Neural cell (in vitro differentiated cells): ENCODE measurements around the gene PKNOX2.

Experiments
- EP300 ChIP-seq: fragments of 450-650 bp; conservative IDR thresholded peaks from 2 replicates; pipeline ENCODE4 v1.6.1; 2014; ENCODE audit warnings: antibody characterized with exemption, mild to moderate bottlenecking, moderate library complexity; ENCODE audit not compliant: poor library complexity, severe bottlenecking
- POLR2AphosphoS5 ChIP-seq: IDR thresholded peaks from 2 replicates; pipeline ENCODE4 v1.6.1; 2012
- SMC3 ChIP-seq: fragments of 450-650 bp; conservative IDR thresholded peaks from 2 replicates; pipeline ENCODE4 v1.6.1; 2014; ENCODE audit warnings: antibody characterized with exemption, mild to moderate bottlenecking, moderate library complexity; ENCODE audit not compliant: poor library complexity
- TF ChIP-seq, protein P1 (sequence below): fragments of 450-650 bp; IDR thresholded peaks from 2 replicates; pipeline ENCODE4 v1.5.1; 2014; ENCODE audit warnings: antibody characterized with exemption, mild to moderate bottlenecking, moderate library complexity; ENCODE audit not compliant: poor library complexity, severe bottlenecking
- TF ChIP-seq, protein P2 (sequence below): IDR thresholded peaks from 2 replicates; pipeline ENCODE4 v1.6.1; 2012; ENCODE audit warnings: borderline replicate concordance

DNA sequence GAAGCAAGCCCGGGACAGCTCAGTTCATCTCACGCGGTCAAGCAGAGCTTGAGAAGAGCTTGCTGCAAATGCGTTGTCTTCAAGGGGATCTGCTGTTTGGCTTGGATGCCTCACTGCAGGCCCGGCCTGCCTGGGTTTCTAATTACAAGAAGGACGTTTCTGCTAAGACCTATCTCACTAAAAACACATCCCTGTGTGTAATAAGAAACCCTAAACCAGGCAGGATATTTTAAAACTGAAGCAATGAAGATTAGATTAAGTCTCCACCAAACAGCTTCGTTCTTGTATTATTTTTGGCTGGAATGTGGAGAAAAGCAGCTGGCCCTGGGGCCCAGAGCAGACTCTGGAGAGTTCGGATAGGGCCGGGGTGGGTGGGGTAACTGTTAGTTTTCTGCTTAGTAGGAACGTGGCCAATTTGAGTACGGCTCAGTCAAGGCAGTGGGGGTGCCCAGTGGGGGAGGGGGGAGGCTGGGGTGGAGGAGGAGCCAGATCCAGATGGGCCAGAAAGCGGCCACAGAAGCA lies 6.0 kb downstream of the PKNOX2 start:
- TF ChIP-seq, protein P1, sequence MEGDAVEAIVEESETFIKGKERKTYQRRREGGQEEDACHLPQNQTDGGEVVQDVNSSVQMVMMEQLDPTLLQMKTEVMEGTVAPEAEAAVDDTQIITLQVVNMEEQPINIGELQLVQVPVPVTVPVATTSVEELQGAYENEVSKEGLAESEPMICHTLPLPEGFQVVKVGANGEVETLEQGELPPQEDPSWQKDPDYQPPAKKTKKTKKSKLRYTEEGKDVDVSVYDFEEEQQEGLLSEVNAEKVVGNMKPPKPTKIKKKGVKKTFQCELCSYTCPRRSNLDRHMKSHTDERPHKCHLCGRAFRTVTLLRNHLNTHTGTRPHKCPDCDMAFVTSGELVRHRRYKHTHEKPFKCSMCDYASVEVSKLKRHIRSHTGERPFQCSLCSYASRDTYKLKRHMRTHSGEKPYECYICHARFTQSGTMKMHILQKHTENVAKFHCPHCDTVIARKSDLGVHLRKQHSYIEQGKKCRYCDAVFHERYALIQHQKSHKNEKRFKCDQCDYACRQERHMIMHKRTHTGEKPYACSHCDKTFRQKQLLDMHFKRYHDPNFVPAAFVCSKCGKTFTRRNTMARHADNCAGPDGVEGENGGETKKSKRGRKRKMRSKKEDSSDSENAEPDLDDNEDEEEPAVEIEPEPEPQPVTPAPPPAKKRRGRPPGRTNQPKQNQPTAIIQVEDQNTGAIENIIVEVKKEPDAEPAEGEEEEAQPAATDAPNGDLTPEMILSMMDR = no peak
- TF ChIP-seq, protein P2, sequence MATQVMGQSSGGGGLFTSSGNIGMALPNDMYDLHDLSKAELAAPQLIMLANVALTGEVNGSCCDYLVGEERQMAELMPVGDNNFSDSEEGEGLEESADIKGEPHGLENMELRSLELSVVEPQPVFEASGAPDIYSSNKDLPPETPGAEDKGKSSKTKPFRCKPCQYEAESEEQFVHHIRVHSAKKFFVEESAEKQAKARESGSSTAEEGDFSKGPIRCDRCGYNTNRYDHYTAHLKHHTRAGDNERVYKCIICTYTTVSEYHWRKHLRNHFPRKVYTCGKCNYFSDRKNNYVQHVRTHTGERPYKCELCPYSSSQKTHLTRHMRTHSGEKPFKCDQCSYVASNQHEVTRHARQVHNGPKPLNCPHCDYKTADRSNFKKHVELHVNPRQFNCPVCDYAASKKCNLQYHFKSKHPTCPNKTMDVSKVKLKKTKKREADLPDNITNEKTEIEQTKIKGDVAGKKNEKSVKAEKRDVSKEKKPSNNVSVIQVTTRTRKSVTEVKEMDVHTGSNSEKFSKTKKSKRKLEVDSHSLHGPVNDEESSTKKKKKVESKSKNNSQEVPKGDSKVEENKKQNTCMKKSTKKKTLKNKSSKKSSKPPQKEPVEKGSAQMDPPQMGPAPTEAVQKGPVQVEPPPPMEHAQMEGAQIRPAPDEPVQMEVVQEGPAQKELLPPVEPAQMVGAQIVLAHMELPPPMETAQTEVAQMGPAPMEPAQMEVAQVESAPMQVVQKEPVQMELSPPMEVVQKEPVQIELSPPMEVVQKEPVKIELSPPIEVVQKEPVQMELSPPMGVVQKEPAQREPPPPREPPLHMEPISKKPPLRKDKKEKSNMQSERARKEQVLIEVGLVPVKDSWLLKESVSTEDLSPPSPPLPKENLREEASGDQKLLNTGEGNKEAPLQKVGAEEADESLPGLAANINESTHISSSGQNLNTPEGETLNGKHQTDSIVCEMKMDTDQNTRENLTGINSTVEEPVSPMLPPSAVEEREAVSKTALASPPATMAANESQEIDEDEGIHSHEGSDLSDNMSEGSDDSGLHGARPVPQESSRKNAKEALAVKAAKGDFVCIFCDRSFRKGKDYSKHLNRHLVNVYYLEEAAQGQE = no peak
- TF ChIP-seq EP300 = no peak
- TF ChIP-seq POLR2AphosphoS5 = no peak
- TF ChIP-seq SMC3 = no peak
